ENCODE data around the gene C1orf159.

- TF ChIP-seq CTCF (optimal IDR thresholded peaks at IDR 0.05 in 1 of 3, IDR thresholded peaks at IDR 0.05 in 1 of 3, conservative IDR thresholded peaks at IDR 0.05 in 1 of 3; ENCODE audit: extremely low read depth in 1 of 3, insufficient read depth in 2 of 3, low read length in 3 of 3) (no peak), EZH2 (IDR thresholded peaks at IDR 0.05; ENCODE audit: low read length) (no peak)
Measured at GRCh38 chr1:1132956-1133750, 17.3 kb upstream of the C1orf159 start.

All from keratinocyte (primary cell).